HG02884 (cell line): ENCODE data around the gene HNRNPA2B1.
"Not testable (repeated sequence)": the region's sequence is repeated elsewhere in the genome, so short reads cannot be mapped to it uniquely, and the experiment has no call there.

Experiments
- ATAC-seq: cut with Tn5 transposase; IDR thresholded peaks from one replicate; pipeline ENCODE4 v1.9.1; 2021; ENCODE audit warnings: mild to moderate bottlenecking, moderate library complexity; ENCODE audit not compliant: unreplicated experiment

The HNRNPA2B1 gene

GRCh38 chr7:26147646-26148306 lies 52.8 kb downstream of the HNRNPA2B1 start:
- ATAC-seq: not testable (repeated sequence)

GRCh38 chr7:26147030-26147429 lies 53.5 kb downstream of the HNRNPA2B1 start:
- no peak for ATAC-seq

GRCh38 chr7:26145238-26145637 lies 55.3 kb downstream of the HNRNPA2B1 start:
- no peak for ATAC-seq

GRCh38 chr7:26144184-26145080 lies 56.1 kb downstream of the HNRNPA2B1 start:
- ATAC-seq: no peak

DNA sequence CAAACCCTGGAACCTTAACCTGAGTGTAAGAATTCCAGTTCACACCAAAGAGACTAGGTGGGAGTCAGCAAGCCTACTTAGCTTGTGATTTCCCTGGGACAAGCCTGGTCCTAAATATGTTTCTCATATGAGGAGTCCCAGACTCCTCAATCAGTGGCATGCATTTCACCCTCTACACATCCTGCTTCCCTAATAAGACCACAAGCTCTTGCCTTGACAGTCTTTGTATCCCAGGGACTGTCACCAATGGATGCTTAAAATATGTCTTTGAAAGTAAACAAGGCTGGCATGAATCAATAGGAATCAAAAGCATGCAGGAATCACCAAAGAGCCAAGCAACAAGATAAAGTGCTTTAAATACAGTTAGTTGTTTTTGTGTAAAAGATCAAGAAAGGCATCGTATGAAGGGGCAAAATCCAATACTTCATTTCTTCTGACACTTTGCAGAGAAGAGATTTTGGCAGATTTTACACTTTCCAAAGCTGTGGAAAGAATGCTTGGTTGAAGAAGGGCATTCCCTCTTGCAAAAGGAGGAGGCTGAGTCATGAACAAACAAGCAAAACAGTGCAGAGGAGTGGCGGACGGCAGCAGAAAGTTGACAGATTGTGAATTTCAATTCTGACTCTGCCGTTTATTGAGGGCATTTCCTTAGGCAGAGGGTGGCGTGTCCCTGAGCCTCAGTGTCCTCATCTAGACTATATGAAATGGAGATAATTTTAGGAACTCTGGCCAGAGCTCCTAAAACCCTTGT lies 57.1 kb downstream of the HNRNPA2B1 start:
- no peak for ATAC-seq

DNA sequence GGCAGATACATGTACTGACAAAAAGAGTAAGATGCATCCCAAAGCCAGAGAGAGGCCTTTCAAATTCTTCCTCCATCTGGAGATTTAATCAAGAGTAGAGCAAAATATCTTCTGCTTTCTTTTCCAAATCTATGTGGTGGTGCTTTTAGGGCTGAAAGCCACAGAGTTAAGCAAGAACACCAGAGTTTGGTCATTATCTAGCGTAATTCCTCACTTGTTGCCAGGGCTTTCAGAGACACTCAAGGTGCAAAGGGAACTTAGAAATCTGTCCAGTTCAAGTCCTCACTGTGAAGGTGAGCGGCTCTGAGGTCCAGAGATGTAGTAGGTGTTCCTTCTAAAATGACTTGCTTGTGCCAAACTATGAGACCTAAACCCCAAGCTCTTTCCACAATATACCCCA lies 59.5 kb downstream of the HNRNPA2B1 start:
- ATAC-seq: no peak

GRCh38 chr7:26140380-26140779 lies 60.2 kb downstream of the HNRNPA2B1 start:
- no peak for ATAC-seq
